ENCODE measurements around the gene FKBP5. TPM values are rescaled to one million over a fixed set of nuclear protein-coding genes. Genes with fewer than 3 reads are reported as not detected.

The FKBP5 gene
- total RNA-seq, 1 donor from 2014 or later: 246 TPM

DNA sequence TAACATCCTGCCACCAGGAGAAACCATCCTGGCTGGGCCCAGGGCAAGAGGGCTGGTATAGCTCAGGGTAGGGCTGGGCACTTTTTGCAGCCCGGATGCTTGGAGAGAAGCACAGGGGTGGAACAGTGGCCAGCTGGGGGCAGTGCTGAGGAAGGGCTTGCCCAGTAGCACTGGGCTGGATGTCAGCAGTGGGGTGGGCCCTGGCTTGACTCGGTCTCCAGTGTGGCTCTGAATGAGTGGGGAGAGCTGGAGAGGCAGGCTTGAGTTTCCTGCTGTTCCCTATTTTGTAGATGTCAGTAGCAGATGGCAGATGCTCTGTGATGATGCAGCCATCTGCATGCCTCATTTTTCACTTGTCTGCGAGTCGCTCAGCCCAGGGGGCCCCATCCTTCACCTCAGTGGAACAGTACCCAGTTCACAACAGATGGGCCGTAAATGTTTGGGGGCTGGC is 119.7 kb downstream of the FKBP5 start:
- no peak for DNase-seq (ENCODE audit: extremely low spot score in 2 of 2)
- intact Hi-C loops (cut with DNase I): no loop called here

DNA sequence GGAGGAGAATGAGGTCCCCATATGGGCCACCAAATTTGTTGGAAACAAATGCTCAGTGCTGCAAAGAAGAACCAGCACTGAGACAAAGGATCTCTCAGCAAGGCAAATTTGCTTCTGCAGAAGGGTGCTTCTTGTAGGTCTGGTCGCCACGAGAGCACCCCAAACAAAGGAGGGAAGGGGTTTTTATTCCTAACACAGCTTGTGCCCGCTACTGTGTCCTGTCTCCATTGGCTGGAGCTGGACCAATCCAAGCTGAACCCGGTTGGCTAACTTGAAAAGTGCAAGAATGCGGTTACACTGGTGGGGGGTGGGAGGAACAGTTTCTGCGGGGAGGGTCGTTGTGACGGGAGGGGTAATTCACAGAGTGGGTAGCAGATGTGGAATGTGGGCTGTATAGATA is 121.9 kb downstream of the FKBP5 start:
- no peak for DNase-seq (ENCODE audit: extremely low spot score in 2 of 2)
- intact Hi-C loops (cut with DNase I): no loop called here
- no peaks in the 10 kb centered on the region for H3K27me3 ChIP-seq
- H3K36me3 ChIP-seq: no peaks in the 10 kb centered on the region
- H3K4me3 ChIP-seq: no peak overlapping the region
- no peak for TF ChIP-seq POLR2A (IDR thresholded peaks at IDR 0.05)
- TF ChIP-seq, protein P1, sequence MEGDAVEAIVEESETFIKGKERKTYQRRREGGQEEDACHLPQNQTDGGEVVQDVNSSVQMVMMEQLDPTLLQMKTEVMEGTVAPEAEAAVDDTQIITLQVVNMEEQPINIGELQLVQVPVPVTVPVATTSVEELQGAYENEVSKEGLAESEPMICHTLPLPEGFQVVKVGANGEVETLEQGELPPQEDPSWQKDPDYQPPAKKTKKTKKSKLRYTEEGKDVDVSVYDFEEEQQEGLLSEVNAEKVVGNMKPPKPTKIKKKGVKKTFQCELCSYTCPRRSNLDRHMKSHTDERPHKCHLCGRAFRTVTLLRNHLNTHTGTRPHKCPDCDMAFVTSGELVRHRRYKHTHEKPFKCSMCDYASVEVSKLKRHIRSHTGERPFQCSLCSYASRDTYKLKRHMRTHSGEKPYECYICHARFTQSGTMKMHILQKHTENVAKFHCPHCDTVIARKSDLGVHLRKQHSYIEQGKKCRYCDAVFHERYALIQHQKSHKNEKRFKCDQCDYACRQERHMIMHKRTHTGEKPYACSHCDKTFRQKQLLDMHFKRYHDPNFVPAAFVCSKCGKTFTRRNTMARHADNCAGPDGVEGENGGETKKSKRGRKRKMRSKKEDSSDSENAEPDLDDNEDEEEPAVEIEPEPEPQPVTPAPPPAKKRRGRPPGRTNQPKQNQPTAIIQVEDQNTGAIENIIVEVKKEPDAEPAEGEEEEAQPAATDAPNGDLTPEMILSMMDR (IDR thresholded peaks at IDR 0.05): no peak
- TF ChIP-seq POLR2AphosphoS5 (IDR thresholded peaks at IDR 0.05; ENCODE audit: insufficient read depth in 1 of 2, low read depth in 1 of 2): no peak
- no peaks in the 10 kb centered on the region for H3K9me3 ChIP-seq
- H3K4me1 ChIP-seq: no peaks in the 10 kb centered on the region
- no peak overlapping the region for H3K27ac ChIP-seq

More for the DNA sequence above, 119.7 kb downstream of the FKBP5 start:
- Histone ChIP-seq H3K4me3 (no peak overlapping the region), H3K9me3 (no peaks in the 10 kb centered on the region), H3K36me3 (peaks cover 7 to 18% of the 10 kb centered on the region in 2 donors), H3K4me1 (no peaks in the 10 kb centered on the region), H3K27ac (no peak overlapping the region), H3K27me3 (no peaks in the 10 kb centered on the region)
- peak in 1 of 2 donors; percentile 24 for TF ChIP-seq POLR2AphosphoS5 (IDR thresholded peaks at IDR 0.05; ENCODE audit: insufficient read depth in 1 of 2, low read depth in 1 of 2)
- TF ChIP-seq, protein P1 (IDR thresholded peaks at IDR 0.05): peak in 1 of 3 experiments; percentile 23
- no peak for TF ChIP-seq POLR2A (IDR thresholded peaks at IDR 0.05)

DNA sequence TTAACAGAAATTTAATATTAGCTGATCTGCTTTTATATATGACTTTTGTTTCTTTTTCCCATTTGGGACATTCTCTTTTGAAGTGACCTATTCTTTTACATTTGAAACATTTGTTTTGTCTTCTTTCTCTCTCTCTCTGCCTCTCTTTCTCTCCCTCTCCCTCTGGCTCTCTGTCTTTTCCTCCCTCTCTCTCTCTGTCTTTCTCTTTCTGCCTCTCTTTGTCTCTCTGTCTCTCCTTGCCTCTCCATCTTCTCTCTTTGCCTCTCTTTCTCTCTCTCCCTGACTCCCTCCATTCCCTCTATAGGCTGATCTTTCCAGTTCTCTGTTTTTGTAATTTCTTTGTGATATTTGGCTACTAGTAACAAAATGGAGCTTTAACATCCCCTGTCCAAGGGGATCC is 124.0 kb downstream of the FKBP5 start:
- Histone ChIP-seq H3K4me3 (no peak overlapping the region), H3K27ac (no peak overlapping the region), H3K27me3 (no peaks in the 10 kb centered on the region), H3K9me3 (no peaks in the 10 kb centered on the region), H3K36me3 (no peaks in the 10 kb centered on the region), H3K4me1 (no peaks in the 10 kb centered on the region)
- DNase-seq (ENCODE audit: extremely low spot score in 2 of 2): no peak
- intact Hi-C loops (cut with DNase I): no loop called here
- TF ChIP-seq POLR2A (IDR thresholded peaks at IDR 0.05) (no peak), POLR2AphosphoS5 (IDR thresholded peaks at IDR 0.05; ENCODE audit: insufficient read depth in 1 of 2, low read depth in 1 of 2) (no peak)
- TF ChIP-seq, protein P1 (IDR thresholded peaks at IDR 0.05): no peak

DNA sequence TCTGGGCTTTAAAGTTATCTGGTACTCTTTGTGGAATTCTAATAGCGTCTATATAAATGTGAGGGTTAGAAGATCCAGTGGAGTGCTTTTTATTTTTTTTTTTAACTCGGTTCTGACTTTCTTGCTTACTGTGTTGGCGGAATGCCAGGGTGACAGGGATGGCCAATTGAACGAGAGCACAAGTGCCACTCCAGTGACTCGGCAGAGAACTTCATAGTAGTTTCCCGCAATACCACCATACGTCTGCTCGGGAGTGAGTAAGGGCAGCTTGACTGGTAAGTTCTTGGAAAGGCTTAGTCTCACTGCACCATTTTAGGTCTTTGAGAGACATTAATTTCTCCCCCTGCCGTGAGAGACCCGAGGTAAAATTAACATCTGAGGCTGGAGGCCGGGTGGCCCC is 126.7 kb downstream of the FKBP5 start:
- no peak for TF ChIP-seq POLR2AphosphoS5 (IDR thresholded peaks at IDR 0.05; ENCODE audit: insufficient read depth in 1 of 2, low read depth in 1 of 2)
- TF ChIP-seq, protein P1 (IDR thresholded peaks at IDR 0.05): no peak
- no peak for TF ChIP-seq POLR2A (IDR thresholded peaks at IDR 0.05)
- H3K27me3 ChIP-seq: no peaks in the 10 kb centered on the region
- DNase-seq (ENCODE audit: extremely low spot score in 2 of 2): no peak
- no peaks in the 10 kb centered on the region for H3K36me3 ChIP-seq
- no peaks in the 10 kb centered on the region for H3K4me1 ChIP-seq
- intact Hi-C loops (cut with DNase I): no loop called here
- H3K4me3 ChIP-seq: no peak overlapping the region
- no peaks in the 10 kb centered on the region for H3K9me3 ChIP-seq
- H3K27ac ChIP-seq: no peak overlapping the region

DNA sequence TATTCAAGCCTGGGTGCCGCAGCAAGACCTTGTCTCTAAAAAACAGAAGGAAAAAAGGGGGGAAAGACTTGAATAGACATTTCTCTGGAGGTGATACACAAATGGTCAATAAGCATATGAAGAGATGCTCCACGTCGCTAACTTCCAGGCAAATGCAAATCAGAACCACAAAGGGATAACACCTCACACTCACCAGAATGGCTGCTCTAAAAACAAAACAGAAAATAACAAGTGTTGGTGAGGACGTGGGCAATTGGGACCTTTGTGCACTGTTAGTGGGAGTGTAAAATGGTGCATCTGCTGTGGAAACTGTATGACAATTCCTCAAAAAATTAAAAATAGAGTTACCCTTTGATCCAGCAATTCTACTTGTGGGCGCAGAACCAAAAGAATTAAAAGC is 127.6 kb downstream of the FKBP5 start:
- TF ChIP-seq, protein P1 (IDR thresholded peaks at IDR 0.05): no peak
- no peak for TF ChIP-seq POLR2A (IDR thresholded peaks at IDR 0.05)
- TF ChIP-seq POLR2AphosphoS5 (IDR thresholded peaks at IDR 0.05; ENCODE audit: insufficient read depth in 1 of 2, low read depth in 1 of 2): no peak
- no peak for DNase-seq (ENCODE audit: extremely low spot score in 2 of 2)
- Histone ChIP-seq H3K27me3 (no peaks in the 10 kb centered on the region), H3K9me3 (no peaks in the 10 kb centered on the region), H3K4me1 (no peaks in the 10 kb centered on the region), H3K36me3 (no peaks in the 10 kb centered on the region), H3K27ac (no peak overlapping the region), H3K4me3 (no peak overlapping the region)
- intact Hi-C loops (cut with DNase I): no loop called here
